Activated T-cell treated with anti-CD3 and anti-CD28 coated beads, Interleukin-2, amount 50 U/mL, for 48 hours (primary cell): ENCODE measurements around the gene NDE1.
"Not testable (repeated sequence)": the region's sequence is repeated elsewhere in the genome, so short reads cannot be mapped to it uniquely, and the experiment has no call there.

Experiments
- DNase-seq, 2 experiments: peaks; one replicate each; pipeline ENCODE4 v3.0.0-alpha.2; 2020

The NDE1 gene

GRCh38 chr16:15701975-15702970 lies 52.2 kb downstream of the NDE1 start:
- DNase-seq = no peak

- no peak for DNase-seq
Observed at GRCh38 chr16:15703029-15703736, 53.1 kb downstream of the NDE1 start.

GRCh38 chr16:15704545-15704987 lies 54.5 kb downstream of the NDE1 start:
- peak; percentile 86 to 87 for DNase-seq

DNA sequence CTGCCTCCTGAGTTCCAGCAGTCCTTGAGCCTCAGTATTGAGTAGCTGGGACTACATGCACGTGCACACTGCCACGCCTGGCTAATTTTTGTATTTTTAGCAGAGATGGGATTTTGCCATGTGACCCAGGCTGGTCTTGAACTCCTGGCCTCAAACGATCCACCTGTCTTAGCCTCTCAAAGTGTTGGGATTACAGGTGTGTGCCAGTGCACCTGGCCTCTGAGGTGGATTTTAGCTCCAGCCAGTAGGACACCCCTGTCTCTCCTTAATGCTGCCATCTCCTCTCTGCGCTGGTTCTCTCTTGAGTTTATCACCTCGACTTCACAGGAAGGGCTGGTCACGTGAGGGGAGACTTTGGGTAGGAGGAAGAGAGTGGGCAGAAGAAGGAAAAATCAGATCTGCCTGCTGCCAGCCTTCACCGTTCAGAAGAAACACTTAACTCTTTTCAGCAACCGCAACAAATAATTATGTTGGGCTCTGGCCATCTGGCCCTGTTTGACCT lies 55.1 kb downstream of the NDE1 start:
- DNase-seq = no peak

DNA sequence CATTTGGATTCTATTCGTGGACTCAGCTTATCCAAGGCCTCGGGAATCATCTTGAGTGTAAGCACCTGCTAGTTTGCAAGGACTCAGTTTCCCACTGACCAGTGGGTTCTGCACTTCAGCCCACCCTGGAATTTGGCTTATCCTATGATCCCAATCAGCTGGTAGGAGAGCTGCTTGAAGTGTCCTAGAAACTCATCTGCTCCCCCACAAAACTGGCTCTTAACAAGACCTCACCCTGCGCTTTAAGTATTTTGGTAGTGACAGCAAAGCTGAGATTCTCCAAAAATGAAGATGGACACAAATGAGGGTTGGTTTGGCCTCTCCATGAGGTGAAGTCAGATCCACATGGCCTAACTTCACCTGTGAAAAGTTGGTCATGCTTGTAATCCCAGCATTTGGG lies 57.3 kb downstream of the NDE1 start:
- DNase-seq = no peak

DNA sequence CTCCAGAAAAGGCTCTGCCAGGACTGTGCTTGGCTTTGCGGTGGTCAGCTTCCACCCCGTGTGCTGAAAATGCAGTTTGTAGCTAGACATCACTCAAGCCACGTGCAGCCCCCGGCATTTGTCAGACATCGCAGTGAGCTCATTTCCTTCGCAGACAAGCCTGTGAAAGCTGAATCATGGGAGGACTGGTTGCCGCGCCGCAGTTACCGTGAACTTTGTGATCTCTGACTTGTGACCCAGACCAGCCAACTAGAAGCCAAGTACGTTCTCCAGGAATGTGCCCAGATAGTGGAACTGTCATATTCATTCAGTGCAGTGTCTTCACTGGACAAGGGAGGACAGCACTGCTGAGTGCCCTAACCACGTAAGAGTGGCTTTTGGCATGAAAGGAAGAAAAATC lies 58.1 kb downstream of the NDE1 start:
- no peak for DNase-seq

- DNase-seq = no peak
Observed at GRCh38 chr16:15708997-15709396, 59.0 kb downstream of the NDE1 start.

DNA sequence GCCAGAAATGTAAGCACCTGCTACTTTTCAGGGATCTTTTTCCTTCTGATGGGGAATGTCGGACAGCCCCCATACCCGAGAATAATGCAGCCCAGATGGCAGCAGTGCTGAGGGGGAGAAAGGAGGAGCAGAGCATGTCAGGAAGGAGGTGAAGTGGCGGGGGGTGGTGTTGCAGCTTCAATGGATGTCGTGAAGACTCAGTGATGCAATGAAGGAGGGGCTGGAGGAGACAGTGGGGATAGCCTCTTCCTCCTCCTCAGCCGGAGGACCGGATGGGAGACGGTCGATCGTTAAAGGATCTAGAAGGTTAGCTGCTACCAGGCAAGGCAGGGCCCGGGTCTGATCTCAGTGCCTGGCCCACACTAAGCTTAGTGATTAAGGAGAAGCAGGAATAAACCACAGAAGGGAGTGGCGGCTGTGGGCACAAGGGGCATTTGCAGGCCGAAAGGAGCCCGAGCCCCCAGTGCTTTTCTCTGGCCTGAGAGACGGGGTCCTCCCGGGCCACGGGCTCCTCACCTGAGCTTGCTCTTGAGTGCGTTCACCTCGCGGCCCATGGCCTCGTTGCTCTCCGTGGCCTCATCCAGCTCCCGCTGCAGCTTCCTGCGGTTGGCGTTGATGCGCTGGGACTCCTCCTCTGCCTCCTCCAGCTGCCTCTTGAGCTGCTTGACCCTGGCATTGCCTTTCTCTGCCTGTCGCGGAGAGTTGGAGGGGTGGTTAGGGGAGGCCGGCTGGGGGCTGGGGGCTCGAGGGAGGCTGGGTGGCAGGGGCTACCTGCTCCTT lies 64.5 kb downstream of the NDE1 start:
- no peak for DNase-seq

GRCh38 chr16:15715221-15715620 lies 65.2 kb downstream of the NDE1 start:
- no peak for DNase-seq

GRCh38 chr16:15716694-15717447 lies 66.8 kb downstream of the NDE1 start:
- no peak for DNase-seq

- DNase-seq = no peak
Observed at GRCh38 chr16:15721018-15721417, 71.0 kb downstream of the NDE1 start.

- DNase-seq = no peak
Observed at GRCh38 chr16:15723808-15724207, 73.8 kb downstream of the NDE1 start.

- no peak for DNase-seq
Observed at GRCh38 chr16:15725641-15726240, 75.7 kb downstream of the NDE1 start.

DNA sequence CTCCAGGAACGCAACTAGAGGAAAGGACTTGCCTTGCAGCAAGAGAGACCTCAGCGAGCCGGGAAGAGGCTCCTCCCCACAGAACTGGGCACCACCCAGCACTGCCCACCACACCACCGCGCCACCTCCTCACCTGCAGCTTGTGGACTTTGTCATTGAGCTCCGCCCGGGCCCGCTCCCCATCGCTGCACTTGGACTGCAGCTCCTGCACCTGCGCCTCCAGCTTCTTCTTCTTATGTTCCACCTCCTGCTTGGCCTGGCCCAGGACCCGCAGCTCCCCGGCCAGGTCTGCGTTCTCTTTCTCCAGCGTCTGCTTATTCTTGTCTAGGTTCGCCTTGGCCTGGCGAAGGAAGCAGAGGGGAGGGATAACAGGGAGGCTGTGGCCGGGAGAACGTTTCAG lies 76.7 kb downstream of the NDE1 start:
- DNase-seq = no peak

- DNase-seq = not testable (repeated sequence)
Observed at GRCh38 chr16:15727697-15728096, 77.7 kb downstream of the NDE1 start.

DNA sequence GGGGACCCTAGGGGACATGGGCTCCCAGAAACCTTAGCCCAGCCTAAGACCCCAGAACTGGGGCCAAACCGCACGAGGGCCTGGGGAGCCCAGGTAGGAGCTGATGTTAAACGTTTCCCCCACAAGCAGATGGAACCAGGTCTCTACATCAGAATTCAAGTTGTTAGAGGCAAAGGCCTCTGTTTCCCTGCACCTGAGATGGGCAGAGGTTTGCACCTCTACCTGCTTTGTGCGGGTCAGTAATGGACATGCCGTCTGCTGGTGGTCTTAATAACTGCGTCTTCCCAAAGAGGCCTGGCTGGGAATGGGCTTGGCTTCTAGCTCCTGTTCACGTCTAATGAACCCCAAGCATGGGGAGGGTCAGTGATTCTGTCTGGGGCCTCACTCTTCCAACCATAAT lies 79.1 kb downstream of the NDE1 start:
- no peak for DNase-seq

- DNase-seq = no peak
Observed at GRCh38 chr16:15732416-15732815, 82.4 kb downstream of the NDE1 start.

- DNase-seq = no peak
Observed at GRCh38 chr16:15735610-15736009, 85.6 kb downstream of the NDE1 start.

GRCh38 chr16:15736529-15736928 lies 86.5 kb downstream of the NDE1 start:
- DNase-seq = no peak

- DNase-seq = no peak
Observed at GRCh38 chr16:15737140-15737644, 87.1 kb downstream of the NDE1 start.

- no peak for DNase-seq
Observed at GRCh38 chr16:15739464-15739863, 89.4 kb downstream of the NDE1 start.

DNA sequence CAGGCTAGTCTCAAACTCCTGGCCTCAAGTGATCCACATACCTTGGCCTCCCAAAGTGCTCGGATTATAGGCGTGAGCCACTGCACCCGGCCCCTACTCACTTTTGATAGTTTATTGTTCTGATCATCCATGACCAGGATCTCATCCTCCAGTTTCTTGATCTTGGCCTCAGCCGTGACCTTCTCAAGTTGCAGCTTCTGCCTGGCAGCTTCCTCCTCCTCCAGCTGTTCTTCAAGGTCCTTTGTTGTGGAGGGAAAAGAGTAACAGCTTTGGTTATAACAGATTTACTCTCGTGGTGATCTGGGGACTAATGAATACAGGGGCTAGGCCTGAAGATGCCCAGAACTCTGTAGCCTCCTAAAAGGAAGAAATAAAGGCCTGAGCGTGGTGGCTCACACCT lies 89.9 kb downstream of the NDE1 start:
- DNase-seq = no peak
